HL-60 (cell line): ENCODE data around the gene GRM8.

Experiments used
- CTCF ChIP-seq: IDR thresholded peaks from one replicate; pipeline ENCODE4 v1.5.1; 2011; ENCODE audit warnings: low read length, control low read depth, inconsistent platforms; ENCODE audit not compliant: insufficient read depth
- GABPA ChIP-seq: IDR thresholded peaks from 2 replicates; pipeline ENCODE4 v1.6.1; 2012; ENCODE audit warnings: low read depth
- POLR2AphosphoS5 ChIP-seq: IDR thresholded peaks from 2 replicates; pipeline ENCODE4 v1.6.1; 2012; ENCODE audit warnings: low read depth
- REST ChIP-seq: IDR thresholded peaks from 2 replicates; pipeline ENCODE4 v1.6.1; 2012; ENCODE audit warnings: low read depth; ENCODE audit not compliant: insufficient replicate concordance
- SPI1 ChIP-seq: IDR thresholded peaks from 2 replicates; pipeline ENCODE4 v1.6.1; 2012; ENCODE audit warnings: low read depth, mild to moderate bottlenecking, borderline replicate concordance

GRCh38 chr7:126499481-126499880 lies 753.3 kb downstream of the GRM8 start:
- no peak for TF ChIP-seq SPI1
- no peak for TF ChIP-seq CTCF
- no peak for TF ChIP-seq POLR2AphosphoS5
- TF ChIP-seq GABPA, result no peak
- TF ChIP-seq REST, result no peak
